Germinal center (tissue), 1 donor: Measurements from ENCODE around the gene PCGF5.
"Not testable (repeated sequence)": the region's sequence is repeated elsewhere in the genome, so short reads cannot be mapped to it uniquely, and the experiment has no call there.

ENCODE experiments used
- DNase-seq: peaks from one replicate; pipeline ENCODE4 v3.0.0; 2012; ENCODE audit warnings: mixed read lengths, low spot score

PCGF5 gene

GRCh38 chr10:91286572-91286971 lies 66.1 kb downstream of the PCGF5 start:
- no peak for DNase-seq

- DNase-seq: no peak
These were observed 66.8 kb downstream of the PCGF5 start for GRCh38 chr10:91287276-91287675.

GRCh38 chr10:91287912-91288311 lies 67.4 kb downstream of the PCGF5 start:
- DNase-seq: no peak

- no peak for DNase-seq
These were observed 68.8 kb downstream of the PCGF5 start for GRCh38 chr10:91289305-91289704.

GRCh38 chr10:91290607-91291006 lies 70.1 kb downstream of the PCGF5 start:
- no peak for DNase-seq

- DNase-seq: no peak
These were observed 73.9 kb downstream of the PCGF5 start for GRCh38 chr10:91294134-91294906.

- DNase-seq: no peak
These were observed 74.9 kb downstream of the PCGF5 start for GRCh38 chr10:91295346-91295745.

- no peak for DNase-seq
These were observed 76.0 kb downstream of the PCGF5 start for GRCh38 chr10:91296471-91296870.

- peak; percentile 80 for DNase-seq
These were observed 77.9 kb downstream of the PCGF5 start for GRCh38 chr10:91298224-91298871.

- no peak for DNase-seq
These were observed 79.6 kb downstream of the PCGF5 start for GRCh38 chr10:91299999-91300575.

GRCh38 chr10:91302946-91303345 lies 82.5 kb downstream of the PCGF5 start:
- not testable (repeated sequence) for DNase-seq

- DNase-seq: not testable (repeated sequence)
These were observed 85.5 kb downstream of the PCGF5 start for GRCh38 chr10:91305979-91306378.

- no peak for DNase-seq
These were observed 87.0 kb downstream of the PCGF5 start for GRCh38 chr10:91307489-91307888.

GRCh38 chr10:91309711-91310110 lies 89.2 kb downstream of the PCGF5 start:
- no peak for DNase-seq

- no peak for DNase-seq
These were observed 91.3 kb downstream of the PCGF5 start for GRCh38 chr10:91311601-91312381.

- no peak for DNase-seq
These were observed 91.9 kb downstream of the PCGF5 start for GRCh38 chr10:91312382-91312733.

- no peak for DNase-seq
These were observed 93.5 kb downstream of the PCGF5 start for GRCh38 chr10:91313796-91314485.

- no peak for DNase-seq
These were observed 96.0 kb downstream of the PCGF5 start for GRCh38 chr10:91316486-91316885.

- DNase-seq: no peak
These were observed 97.1 kb downstream of the PCGF5 start for GRCh38 chr10:91317541-91317940.

GRCh38 chr10:91319336-91319735 lies 98.9 kb downstream of the PCGF5 start:
- DNase-seq: no peak

- not testable (repeated sequence) for DNase-seq
These were observed 102.9 kb downstream of the PCGF5 start for GRCh38 chr10:91323293-91323905.
